GM19025 (cell line): Measurements from ENCODE around the gene GMIP.
"Not testable (repeated sequence)": the region's sequence is repeated elsewhere in the genome, so short reads cannot be mapped to it uniquely, and the experiment has no call there.

Source experiments
- ATAC-seq: cut with Tn5 transposase; IDR thresholded peaks from one replicate; pipeline ENCODE4 v1.9.1; 2021; ENCODE audit warnings: mild to moderate bottlenecking, low read depth, moderate library complexity; ENCODE audit not compliant: unreplicated experiment

GMIP gene

DNA sequence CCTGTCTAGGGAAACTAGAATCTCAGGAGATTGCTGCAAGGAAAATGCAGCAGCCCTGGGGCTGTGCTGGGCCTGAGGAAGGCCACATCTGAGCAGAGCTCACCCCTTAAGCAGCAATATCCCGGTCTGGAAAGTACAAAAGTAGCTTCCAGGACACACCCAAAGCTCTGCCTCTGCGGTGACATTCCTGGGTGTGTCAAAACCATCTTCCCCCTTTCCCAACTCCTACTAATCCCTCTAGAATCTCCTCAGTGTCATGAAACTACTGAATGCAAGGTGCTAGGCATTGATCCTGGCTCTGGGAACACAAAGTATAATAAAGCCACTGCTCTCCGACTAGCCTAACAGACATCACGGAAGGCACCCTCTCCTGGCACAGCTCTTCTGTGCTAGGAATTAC, 30.0 kb downstream of the GMIP start:
- ATAC-seq = no peak

DNA sequence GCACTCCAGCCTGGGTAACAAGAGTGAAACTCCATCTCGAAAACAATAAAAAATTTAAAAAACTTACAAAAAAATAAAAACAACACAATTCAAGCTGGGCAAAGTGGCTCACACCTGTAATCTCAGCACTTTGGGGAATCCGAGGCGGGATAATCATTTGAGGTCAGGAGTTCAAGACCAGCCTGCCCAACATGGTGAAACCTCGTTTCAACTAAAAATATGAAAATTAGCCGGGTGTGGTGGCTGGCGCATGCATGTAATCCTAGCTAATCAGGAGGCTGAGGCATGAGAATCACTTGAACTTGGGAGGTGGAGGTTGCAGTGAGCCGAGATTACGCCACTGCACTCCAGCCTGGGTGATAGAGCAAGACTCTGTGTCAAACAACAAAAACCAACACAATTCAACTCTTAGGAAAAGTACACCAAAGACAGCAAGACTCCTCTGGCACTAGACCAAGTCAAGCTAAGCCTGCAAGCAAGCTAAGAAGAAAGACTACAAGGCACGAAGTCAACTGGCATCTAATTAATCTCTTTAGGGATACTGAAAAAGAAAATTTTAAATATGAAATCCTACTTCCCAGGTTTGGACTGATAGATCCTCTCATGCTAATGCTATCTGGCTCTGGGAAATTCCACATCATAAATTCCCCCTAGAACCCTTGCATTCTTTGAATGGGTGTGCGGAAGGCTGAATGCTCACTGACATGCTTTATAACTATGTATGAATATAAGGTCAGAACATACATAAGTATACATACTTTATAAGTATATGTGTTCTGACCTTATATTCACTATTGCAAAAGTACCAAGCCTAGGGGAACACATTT, 32.9 kb downstream of the GMIP start:
- no peak for ATAC-seq

DNA sequence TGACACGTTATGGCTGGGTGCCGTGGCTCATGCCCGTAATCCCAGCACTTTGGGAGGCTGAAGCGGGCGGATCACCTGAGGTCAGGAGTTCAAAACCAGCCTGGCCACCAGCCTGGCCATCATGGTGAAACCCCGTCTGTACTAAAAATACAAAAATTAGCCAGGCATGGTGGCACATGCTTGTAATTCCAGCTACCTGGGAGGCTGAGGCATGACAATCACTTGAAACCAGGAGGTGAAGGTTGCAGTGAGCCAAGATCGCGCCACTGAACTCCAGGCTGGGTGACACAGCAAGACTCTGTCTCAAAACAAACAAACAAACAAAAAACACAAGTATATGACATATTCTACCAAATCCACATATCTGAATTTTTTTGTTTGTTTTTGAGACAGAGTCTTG, 36.8 kb downstream of the GMIP start:
- ATAC-seq = not testable (repeated sequence)

DNA sequence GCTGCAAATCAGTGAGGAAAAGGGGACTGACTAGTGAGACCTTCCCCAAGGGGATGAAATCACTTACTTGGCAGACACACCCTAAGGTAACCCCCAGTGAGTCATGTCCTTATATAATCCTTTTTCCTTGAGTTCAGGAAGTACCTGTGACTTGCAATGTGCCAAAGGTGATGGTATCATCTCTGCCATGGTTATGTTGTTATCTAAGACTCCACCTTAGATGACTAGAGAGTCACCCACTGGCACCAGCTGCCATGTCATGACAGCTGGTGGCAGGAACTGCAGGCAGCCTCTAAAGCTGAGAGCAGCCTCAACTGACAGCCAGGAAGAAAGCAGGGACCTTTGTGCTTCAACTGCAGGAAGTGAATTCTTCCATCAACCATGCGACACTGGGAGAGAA, 37.4 kb downstream of the GMIP start:
- no peak for ATAC-seq

DNA sequence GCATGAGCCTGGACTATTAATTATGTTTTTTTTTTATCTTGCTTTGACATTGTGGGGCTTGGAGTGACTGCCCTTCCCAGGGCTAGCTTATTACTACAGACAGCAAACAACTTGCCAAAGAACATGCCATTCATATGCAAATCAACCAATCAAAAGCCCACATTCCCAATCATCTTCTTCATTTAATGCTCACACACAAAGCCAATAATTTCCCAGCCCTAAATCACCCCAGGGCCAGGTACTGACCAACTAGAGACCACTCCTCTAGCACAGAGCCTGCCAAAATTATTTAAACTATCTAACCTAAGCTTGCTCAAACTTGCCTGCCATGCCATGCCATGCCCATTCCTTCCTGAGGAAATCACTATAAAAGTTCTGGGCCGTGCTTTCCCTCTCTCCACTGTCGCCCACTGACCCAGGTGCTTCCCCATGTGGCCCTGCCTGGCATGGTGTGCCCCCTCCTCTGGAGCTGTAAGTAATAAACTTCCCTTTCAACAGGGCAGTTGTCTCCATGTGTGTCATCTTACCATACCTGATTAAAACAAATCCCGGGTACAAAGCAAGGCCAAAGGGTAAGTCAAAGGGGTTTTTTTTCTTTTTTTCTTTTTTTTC, 40.6 kb downstream of the GMIP start:
- ATAC-seq = no peak

DNA sequence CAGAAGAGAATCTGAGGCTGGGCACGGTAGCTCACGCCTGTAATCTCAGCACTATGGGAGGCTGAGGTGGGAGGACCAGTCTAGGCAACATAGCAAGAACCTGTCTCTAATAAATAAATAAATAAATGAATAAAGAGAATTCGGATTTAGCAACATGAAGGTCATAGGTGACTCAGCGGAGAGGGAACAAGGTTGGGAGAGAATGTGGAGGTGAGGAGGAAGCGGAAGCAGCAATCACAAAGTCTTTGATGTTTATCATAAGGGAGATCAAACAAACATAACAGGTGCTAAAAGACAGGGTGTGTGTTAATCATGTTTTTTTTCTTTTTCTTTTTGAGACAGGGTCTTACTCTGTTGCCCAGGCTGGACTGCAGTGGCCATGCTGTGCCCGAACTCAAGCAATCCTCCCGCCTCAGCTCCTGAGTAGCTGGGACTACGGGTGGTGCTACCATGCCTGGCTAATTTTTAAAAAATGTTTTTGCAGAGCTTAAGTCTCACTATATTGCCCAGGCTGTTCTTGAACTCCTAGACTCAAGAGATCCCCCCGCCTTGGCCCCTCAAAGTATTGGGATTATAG, 41.2 kb downstream of the GMIP start:
- ATAC-seq = no peak

DNA sequence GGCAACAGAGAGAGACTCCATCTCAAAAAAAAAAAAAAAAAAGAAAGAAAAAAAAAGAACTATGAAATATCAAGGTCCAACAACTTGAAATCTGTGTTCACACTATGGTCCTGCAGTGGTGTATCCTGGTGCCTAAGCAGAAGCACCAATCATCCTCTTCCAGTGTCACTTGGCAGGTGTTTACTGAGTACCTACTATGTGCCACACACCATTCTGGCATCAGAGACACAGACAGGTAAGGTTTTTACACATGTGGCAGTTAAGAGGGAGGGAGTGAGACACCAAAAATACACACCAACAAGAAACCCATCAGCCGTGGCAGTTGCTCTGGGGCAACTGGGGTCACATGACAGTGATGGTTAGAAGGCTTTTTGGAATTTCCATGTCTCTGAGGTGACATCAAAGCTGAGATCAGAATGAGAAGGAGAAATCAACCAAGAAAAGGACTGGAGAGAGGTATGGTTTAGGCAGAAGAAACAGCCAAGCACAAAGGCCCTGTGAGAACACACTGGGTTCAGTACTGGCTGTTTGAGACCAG, 42.6 kb downstream of the GMIP start:
- ATAC-seq = no peak

DNA sequence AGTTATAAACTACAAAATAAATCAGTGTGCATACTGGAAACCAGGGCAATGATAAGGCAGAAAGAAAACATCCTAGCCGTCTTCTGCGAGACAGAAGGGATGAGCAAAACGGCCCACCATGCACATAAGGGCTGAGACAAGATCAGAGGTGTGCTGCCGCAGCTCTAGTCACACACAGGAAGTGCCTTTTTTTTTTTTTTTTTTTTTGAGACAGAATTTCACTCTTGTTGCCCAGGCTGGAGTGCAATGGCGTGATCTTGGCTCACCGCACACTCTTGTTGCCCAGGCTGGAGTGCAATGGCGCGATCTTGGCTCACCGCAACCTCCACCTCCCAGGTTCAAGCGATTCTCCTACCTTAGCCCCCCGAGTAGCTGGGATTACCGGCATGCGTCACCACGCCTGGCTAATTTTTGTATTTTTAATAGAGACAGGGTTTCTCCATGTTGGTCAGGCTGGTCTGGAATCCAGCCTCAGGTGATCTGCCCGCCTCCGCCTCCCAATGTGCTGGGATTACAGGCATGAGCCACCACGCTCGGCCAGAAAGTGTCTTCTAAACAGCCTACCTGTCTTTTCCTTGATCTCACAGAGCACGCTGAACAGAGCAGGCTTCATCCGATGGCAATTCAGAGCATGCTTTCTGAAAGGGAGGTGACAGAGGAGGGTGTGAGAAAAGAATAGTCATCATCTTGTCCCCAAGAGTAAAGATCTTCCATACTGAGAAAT, 44.6 kb downstream of the GMIP start:
- not testable (repeated sequence) for ATAC-seq

DNA sequence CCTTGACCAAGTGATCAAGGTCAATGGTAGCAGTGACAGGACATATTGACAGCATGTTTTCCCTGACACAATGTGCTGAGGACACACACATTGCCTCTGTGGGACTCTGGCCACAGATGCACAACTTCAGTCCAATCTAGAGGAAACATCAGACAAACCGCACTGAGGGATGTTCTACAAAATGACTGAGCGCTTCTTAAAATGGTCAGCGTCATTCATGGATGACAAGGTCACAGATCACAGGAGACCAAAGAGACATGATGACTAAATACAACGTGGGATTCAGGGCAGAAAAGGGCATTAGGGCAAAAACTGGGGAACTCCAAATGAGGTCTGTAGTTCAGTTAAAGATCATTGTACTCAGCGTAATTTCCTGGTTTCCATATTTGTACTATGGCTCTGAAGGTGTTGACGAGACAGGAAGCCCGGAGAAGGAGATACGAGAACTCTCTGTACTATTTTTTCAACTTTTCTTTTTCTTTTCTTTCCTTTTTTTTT, 45.6 kb downstream of the GMIP start:
- peak; percentile 70 for ATAC-seq

DNA sequence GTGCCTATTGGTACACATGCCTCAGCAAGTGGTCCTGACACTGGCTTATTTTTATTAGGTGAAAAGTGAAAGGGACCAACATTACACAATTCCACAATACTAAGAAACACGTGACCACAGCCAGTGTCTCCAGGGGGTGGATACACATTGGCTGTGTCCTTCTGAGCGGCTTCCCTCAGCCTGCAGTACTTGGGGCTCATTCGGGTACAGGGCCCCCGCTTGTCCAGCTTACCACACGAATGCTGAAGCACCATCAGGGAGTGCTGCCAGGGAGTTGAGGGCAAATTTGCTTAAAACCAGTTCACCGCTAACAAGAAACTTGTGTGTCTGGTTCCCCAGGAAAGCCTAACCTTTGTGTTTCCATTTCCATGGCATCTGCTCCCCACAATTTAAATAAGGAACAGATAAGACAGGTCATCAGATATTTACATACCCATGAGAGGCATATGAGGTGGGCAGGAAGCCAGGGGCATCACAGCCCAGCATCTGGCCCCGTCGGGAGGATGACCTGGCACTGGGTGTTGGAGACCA, 48.2 kb downstream of the GMIP start:
- no peak for ATAC-seq

DNA sequence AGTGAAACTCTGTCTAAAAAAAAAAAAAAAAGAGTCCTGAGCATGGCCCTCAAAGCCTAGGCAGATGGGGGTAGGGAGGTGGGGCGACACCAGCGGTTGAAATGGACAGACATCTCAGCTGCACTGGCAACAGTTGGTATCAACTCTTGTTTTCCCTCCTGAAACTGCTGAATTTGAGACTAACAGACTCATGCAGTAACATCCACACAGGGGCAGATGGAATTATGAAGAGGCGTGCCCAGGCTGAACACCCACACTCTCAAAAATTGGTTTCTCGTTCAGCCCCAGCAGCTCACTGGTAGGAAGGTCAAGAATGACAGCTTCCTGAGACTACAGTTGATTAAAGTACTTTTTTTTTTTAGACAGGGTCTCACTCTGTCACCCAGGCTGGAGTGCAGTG, 49.1 kb downstream of the GMIP start:
- no peak for ATAC-seq

DNA sequence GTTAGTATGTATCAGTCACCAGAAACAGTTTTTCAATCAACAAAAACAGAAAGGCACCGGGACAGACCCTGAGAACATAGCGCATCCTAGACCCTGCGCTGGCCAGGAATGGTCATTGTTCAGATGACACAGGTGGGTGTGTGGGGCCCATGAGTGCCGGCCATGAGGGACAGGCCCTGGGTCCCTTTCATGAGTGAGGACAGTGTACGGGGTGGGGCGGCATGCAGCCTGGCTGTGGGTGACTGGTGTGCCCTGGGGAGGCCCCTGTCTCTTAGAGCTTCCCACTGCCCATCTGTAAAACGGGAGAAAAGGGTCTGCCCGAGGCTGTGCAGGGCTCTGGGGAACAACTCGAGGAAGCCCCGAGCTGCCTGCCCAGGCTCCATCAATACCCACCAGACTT, 50.8 kb downstream of the GMIP start:
- ATAC-seq = no peak

DNA sequence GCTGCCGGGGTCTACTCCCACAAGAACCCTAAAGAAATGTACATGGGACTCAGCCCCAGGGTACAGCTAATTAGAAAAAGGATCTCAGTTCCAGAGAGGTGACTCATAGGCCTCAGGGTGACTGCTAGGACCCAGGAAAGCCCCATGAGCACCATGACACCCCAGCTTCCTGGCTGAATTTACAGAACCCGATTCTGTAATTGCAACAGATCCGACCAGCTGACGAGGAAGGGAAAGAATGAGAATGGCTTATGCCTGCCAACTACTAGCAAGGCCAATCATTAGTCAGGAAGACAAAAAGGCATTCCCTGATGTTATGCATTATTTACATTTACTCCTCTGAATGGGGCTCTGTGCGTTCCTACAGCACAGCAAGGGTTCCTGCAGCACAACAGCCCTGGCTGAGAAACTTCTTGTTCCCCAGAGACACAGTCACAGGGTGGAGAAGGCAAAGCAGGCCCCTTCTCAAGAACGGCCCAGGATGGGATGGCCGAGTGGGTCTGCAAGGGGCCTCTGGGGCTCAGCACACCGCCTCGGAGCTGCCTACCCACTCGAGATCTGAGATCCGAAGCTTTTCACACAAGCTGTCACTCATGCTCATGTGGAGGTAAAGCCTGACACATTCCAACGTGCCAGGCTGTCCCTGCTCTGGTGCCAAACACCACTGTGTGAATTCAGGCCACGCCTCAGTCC, 52.2 kb downstream of the GMIP start:
- ATAC-seq = peak; percentile 78

DNA sequence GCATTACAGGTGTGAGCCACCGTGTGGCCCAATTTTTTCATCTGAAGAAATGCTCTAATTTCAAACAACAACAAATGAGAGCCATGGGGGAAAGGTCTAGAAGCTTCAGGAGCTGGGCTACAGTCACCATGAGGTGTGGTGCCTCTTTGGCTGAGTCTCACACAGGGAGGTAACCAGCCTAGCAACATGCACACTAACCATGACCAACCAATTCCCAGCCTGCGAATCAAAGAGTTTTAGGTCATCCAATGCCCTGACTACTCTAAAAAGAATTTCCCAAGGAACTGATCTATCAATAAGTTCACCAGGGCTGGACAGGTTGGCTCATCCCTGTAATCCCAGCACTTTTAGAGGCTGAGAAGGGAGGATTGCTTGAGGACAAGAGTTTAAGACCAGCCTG, 54.9 kb downstream of the GMIP start:
- no peak for ATAC-seq

DNA sequence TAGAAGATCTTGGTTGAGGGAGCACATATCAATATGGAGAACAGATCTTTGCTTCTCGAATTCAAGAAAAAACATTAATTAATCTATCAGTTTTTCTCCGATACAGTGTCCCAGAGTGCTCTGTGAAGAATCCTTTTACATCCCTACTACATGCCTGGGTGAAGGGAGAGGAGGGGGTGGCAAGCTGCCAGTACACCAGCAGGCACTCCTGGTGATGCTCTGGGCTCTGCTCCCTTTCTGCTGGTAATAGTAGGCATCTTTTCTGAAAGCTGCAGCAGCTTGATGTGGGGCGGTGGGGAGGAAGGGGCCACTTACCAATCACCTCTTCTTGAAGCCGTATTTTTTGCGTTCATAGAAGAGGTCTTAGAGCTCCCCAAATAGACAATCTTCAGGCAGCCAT, 55.7 kb downstream of the GMIP start:
- ATAC-seq = no peak

DNA sequence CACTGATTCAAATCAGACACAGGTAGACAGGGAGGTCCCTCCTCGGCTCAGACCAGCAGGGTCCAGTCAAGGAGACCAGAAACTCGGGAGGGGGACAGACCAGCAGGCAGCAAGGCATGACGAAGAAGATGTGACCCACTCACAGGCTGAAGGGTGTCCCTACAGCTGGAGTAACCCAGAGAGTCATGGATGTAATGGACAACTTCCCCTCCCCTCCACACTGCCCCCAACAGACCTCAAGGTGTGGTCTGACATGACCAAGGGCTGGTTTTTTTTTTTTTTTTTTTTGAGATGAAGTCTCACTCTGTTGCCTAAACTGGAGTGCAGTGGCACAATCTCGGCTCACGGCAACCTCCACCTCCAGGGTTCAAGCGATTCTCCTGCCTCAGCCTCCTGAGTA, 59.1 kb downstream of the GMIP start:
- ATAC-seq = no peak

DNA sequence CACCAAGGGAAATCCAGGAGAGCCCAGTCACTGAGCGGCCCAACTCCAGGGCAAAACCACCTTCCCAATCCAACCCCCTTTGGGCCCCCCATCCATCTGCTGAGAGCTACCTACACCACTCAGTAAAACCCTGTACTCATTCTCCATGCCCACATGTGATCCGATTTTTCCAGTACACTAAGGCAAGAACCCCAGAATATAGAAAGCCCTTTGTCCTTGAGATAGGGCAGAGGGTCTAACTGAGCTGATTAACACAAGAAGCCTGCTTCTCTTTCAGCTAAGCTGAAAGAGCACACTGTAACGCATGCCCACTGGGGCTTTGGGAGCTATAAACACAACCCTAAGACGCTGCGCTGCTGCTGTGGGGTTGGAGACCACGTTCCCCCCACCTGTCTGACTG, 61.0 kb downstream of the GMIP start:
- ATAC-seq = no peak

DNA sequence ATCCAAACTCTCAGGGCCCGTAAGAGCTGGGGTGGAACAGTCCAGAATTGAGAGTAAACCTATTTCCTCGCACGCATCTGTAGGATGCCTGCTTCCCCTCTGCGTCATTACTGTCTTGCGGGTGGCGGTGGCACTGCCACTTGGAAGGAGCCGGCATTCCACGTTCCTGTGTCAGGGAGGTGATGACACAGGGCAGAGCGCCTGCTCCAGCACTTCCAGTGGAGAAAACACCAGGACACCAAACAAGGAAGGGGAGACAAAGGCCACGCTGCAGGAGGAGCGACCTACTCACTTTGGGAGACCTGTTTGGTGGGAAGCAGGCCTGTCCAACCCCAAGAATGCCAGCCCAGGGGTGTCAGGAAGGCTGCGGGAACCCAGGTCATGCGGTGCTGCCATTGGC, 62.1 kb downstream of the GMIP start:
- no peak for ATAC-seq

DNA sequence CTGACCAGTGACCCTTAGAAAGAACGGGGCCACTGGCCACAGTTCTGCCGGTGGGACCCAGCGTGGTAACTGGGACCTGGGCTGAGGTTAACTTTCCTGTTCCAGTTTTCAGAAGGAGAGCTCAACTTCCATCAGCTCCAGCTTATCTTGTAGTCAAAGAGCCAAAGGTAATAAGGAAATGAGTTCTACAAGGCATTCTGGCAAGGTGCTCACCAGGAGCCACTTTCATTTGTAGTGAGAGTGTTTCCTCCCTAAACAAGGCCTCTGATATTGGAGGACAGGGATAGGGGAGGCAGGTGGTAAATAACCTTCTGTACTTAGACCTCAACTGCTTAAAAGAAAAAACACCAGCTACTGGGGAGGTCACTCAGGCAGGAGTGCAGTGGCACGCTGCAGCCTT, 63.0 kb downstream of the GMIP start:
- no peak for ATAC-seq
